Kidney epithelial cell (primary cell): Measurements from ENCODE around the gene DENND1A. TPM values are rescaled to one million over a fixed set of nuclear protein-coding genes. Genes with fewer than 3 reads are reported as not detected.

Experiments used
- DNase-seq: peaks from one replicate; pipeline ENCODE4 v3.0.0-alpha.2; 2010; ENCODE audit warnings: low read depth
- H3K27me3 ChIP-seq: 2 replicates; pipeline ENCODE4 v1.6.0; 2011; ENCODE audit warnings: low read length; ENCODE audit not compliant: control insufficient read depth, insufficient read depth
- H3K36me3 ChIP-seq: 2 replicates; pipeline ENCODE4 v1.5.1; 2011; ENCODE audit warnings: low read length; ENCODE audit not compliant: control insufficient read depth, insufficient read depth
- H3K4me3 ChIP-seq: 2 replicates; pipeline ENCODE4 v1.5.1; 2011; ENCODE audit warnings: low read depth, mild to moderate bottlenecking, control low read depth, low read length
- total RNA-seq: library from RNA; depleted of rRNA; stranded (reverse); fragments of >200 nt; gene quantifications from 2 replicates; pipeline ENCODE4 v1.2.3, GENCODE V29; 2015
- TF ChIP-seq, protein P1 (sequence below): IDR thresholded peaks from 2 replicates; pipeline ENCODE4 v1.5.1; 2011; ENCODE audit warnings: mild to moderate bottlenecking, moderate library complexity, low read length, control low read depth, inconsistent platforms; ENCODE audit not compliant: insufficient read depth, poor library complexity, severe bottlenecking

DENND1A gene
- total RNA-seq, 1 donor from 2014 or later, result 14.5 TPM

- TF ChIP-seq, protein P1, sequence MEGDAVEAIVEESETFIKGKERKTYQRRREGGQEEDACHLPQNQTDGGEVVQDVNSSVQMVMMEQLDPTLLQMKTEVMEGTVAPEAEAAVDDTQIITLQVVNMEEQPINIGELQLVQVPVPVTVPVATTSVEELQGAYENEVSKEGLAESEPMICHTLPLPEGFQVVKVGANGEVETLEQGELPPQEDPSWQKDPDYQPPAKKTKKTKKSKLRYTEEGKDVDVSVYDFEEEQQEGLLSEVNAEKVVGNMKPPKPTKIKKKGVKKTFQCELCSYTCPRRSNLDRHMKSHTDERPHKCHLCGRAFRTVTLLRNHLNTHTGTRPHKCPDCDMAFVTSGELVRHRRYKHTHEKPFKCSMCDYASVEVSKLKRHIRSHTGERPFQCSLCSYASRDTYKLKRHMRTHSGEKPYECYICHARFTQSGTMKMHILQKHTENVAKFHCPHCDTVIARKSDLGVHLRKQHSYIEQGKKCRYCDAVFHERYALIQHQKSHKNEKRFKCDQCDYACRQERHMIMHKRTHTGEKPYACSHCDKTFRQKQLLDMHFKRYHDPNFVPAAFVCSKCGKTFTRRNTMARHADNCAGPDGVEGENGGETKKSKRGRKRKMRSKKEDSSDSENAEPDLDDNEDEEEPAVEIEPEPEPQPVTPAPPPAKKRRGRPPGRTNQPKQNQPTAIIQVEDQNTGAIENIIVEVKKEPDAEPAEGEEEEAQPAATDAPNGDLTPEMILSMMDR, result no peak
- Histone ChIP-seq H3K36me3 (no peaks in the 10 kb centered on the region), H3K27me3 (no peaks in the 10 kb centered on the region), H3K4me3 (no peak overlapping the region)
- no peak for DNase-seq
Measured at GRCh38 chr9:123424131-123424530, 505.8 kb downstream of the DENND1A start.

DNA sequence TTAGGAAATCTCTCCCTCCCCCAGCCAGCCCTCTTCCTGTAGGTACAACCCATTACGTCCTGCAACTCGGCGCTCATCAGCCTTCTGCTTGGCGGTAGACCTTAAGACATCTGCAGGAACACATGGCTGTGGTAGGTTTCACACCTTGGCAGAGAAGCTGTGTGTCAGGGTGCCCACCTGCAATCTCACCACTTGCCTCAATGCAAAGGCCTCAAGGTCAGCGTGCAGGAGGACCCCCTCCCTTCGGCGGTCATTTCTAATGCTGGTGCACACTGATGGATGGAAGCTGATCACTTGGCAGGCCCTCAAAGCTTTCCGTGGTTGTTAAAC is 506.6 kb downstream of the DENND1A start:
- Histone ChIP-seq H3K36me3 (no peaks in the 10 kb centered on the region), H3K4me3 (no peak overlapping the region), H3K27me3 (no peaks in the 10 kb centered on the region)
- no peak for DNase-seq
- TF ChIP-seq, protein P1, result no peak

DNA sequence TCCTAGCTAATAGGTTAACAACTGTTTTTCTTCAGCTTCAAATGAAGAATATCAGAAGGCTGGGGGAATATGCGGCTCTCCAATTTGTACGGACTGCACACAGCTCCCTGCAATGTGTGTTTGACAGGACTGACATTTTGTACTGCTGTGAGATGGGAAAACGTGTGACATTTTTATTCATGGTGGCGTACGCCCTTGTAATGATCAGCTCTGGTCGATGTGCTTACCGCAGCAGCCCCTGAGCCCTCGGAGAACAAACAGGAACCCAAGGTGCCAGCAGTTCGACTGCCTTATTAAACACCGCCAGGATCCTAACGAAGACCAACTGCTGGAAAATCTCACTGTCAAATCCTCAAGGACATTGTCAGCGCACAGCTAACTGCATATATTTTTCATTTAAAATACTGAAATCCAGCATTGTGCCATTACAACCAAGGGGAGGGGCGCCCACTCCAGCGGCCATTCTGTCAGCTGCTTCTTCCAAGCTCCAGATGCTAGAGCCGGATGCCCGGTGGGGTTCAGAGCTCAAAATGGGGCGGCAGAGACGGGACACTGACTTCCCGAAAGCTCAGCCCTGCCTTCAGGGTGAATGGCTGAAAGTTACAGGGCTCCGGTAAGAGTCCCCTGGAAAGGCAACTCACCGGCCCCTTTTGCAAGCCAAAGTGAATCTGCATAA is 507.2 kb downstream of the DENND1A start:
- H3K36me3 ChIP-seq, result no peaks in the 10 kb centered on the region
- no peak overlapping the region for H3K4me3 ChIP-seq
- TF ChIP-seq, protein P1, result no peak
- no peak for DNase-seq
- no peaks in the 10 kb centered on the region for H3K27me3 ChIP-seq

DNA sequence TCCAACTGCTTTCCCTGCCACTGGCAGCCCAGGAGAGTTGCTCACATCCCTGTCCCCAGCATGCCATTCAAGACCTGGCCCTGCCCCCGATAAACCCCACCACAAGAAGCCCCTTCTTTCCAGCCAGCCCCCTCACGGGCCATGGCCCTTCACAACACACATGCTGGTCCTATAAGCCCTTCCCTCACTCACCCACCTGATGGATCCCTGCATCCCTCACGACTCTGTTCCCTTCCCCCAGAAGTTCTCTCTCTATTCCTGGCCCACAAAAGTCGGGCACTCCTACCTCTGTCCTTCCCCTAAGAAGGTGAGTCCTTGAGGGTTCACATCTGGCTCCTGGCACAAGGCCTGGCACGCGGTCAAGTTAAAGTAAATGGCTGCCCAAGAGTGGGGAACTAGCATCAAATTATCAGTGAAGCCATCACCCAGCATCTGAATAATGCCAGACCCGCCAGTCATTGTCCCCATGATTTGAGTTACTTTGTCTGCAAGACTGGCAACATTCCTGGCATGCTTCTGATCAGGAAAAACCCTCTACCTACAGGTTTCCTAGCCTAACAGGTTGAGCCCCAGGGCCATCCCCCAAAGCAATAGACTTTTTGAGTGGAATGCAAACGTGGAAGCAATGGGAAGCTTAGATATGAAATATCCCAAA is 508.0 kb downstream of the DENND1A start:
- TF ChIP-seq, protein P1, result no peak

DNA sequence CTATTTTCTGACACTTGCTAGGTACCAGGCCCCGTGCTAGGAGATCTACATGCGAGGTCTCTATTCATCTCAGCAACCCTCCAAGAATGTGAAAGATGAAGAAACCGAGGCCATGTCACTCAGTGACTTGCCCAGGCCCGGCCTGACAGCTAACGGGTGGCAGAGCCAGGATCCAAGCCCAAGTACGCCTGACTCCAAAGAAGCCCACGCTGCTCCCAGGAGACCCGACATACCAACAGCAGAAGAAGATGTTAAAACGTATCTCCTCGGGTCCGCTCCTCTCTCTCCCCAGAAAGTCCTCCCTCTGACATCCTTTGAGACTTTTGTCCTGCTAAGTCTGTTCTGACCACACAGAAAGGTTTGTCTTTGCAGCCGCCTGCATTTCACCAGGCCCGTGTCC is 508.7 kb downstream of the DENND1A start:
- TF ChIP-seq, protein P1, result no peak
- H3K4me3 ChIP-seq, result no peak overlapping the region
- DNase-seq, result no peak
- H3K36me3 ChIP-seq, result no peaks in the 10 kb centered on the region
- no peaks in the 10 kb centered on the region for H3K27me3 ChIP-seq

More for the DNA sequence above, 508.0 kb downstream of the DENND1A start:
- H3K27me3 ChIP-seq, result no peaks in the 10 kb centered on the region
- no peaks in the 10 kb centered on the region for H3K36me3 ChIP-seq
- DNase-seq, result no peak
- H3K4me3 ChIP-seq, result no peak overlapping the region
